PC-3 (cell line): Measurements from ENCODE around the gene GXYLT2. TPM values are rescaled to one million over a fixed set of nuclear protein-coding genes. Genes with fewer than 3 reads are reported as not detected.

Experiments
- ATAC-seq: fragments of 200-7000 bp; cut with Tn5 transposase; 2 replicates; pipeline ENCODE4 v1.9.1; 2020; ENCODE audit warnings: mild to moderate bottlenecking, moderate library complexity
- BruUV-seq: library from RNA; stranded (reverse); fragments of 400-500 nt; replicated peaks from 2 replicates; lab custom pipeline; 2021; lab: Mats Ljungman, UMichigan
- CTCF ChIA-PET: fragments of 300-600 bp; sonication (Branson Sonifier 250); formaldehyde crosslinking; loops from one replicate; lab custom pipeline; 2022; ENCODE audit warnings: antibody characterized with exemption; lab: Charles Lee
- POLR2A ChIA-PET: fragments of 300-600 bp; sonication (Branson Sonifier 250); formaldehyde crosslinking; loops from one replicate; lab custom pipeline; 2022; ENCODE audit warnings: antibody characterized with exemption; ENCODE audit not compliant: unreplicated experiment; lab: Charles Lee
- DNase-seq: peaks from one replicate; pipeline ENCODE4 v3.0.0-alpha.2; 2015
- H2AFZ ChIP-seq: fragments of 300-600 bp; sonication (generic); 2 replicates; pipeline ENCODE4 v1.6.0; 2016; ENCODE audit warnings: antibody characterized with exemption, low read length
- H3F3A ChIP-seq: fragments of 300-600 bp; sonication (generic); one replicate; pipeline ENCODE4 v1.6.0; 2017; ENCODE audit warnings: antibody characterized with exemption, low read length, control low read depth, mild to moderate bottlenecking; ENCODE audit not compliant: unreplicated experiment
- H3K27ac ChIP-seq: fragments of 300-600 bp; sonication (generic); 2 replicates; pipeline ENCODE4 v1.5.1; 2016; ENCODE audit warnings: mild to moderate bottlenecking, low read length
- H3K27me3 ChIP-seq: fragments of 300-600 bp; sonication (generic); 2 replicates; pipeline ENCODE4 v1.6.1; 2016; ENCODE audit warnings: low read length, mixed read lengths
- H3K36me3 ChIP-seq: fragments of 300-600 bp; sonication (generic); 2 replicates; pipeline ENCODE4 v1.6.1; 2016; ENCODE audit warnings: low read depth, mixed run types, low read length, mixed read lengths
- H3K4me1 ChIP-seq: fragments of 300-600 bp; sonication (generic); 2 replicates; pipeline ENCODE4 v1.5.1; 2016; ENCODE audit warnings: low read length; ENCODE audit not compliant: insufficient read depth
- H3K4me2 ChIP-seq: fragments of 300-600 bp; sonication (generic); 2 replicates; pipeline ENCODE4 v1.6.0; 2016; ENCODE audit warnings: low read length
- H3K4me3 ChIP-seq: fragments of 300-600 bp; sonication (generic); 2 replicates; pipeline ENCODE4 v1.5.1; 2016; ENCODE audit warnings: mild to moderate bottlenecking, low read length, mixed read lengths
- H3K79me2 ChIP-seq: fragments of 300-600 bp; sonication (generic); 2 replicates; pipeline ENCODE4 v1.6.1; 2017; ENCODE audit warnings: low read length, mixed read lengths
- H3K9ac ChIP-seq: fragments of 300-600 bp; sonication (generic); 2 replicates; pipeline ENCODE4 v1.6.0; 2016; ENCODE audit warnings: mild to moderate bottlenecking, low read length
- H3K9me2 ChIP-seq: fragments of 300-600 bp; sonication (generic); replicated peaks from 2 replicates; pipeline ENCODE4 v1.6.1; 2016; ENCODE audit warnings: mixed run types, low read length, mixed read lengths
- H3K9me3 ChIP-seq: fragments of 300-600 bp; sonication (generic); 2 replicates; pipeline ENCODE4 v1.6.1; 2016; ENCODE audit warnings: low read length, mixed read lengths
- H4K20me1 ChIP-seq: fragments of 300-600 bp; sonication (generic); 2 replicates; pipeline ENCODE4 v1.6.1; 2016; ENCODE audit warnings: low read length, mixed read lengths
- EZH2 ChIP-seq: fragments of 300-600 bp; sonication (generic); IDR thresholded peaks from one replicate; pipeline ENCODE4 v1.6.1; 2017; ENCODE audit warnings: antibody characterized with exemption, mild to moderate bottlenecking, low read length; ENCODE audit not compliant: unreplicated experiment
- EZH2phosphoT487 ChIP-seq: fragments of 300-600 bp; sonication (generic); IDR thresholded peaks from 2 replicates; pipeline ENCODE4 v1.6.1; 2018; ENCODE audit warnings: mild to moderate bottlenecking, antibody characterized with exemption, low read length, borderline replicate concordance
- intact Hi-C: fragments of 100-400 bp; cut with micrococcal nuclease; formaldehyde crosslinking; loops from 2 replicates; pipeline ENCODE4 v1.9.0; 2023
- total RNA-seq: library from RNA; depleted of rRNA; stranded (reverse); fragments of >200 nt; gene quantifications from 2 replicates; pipeline ENCODE4 v1.2.3, GENCODE V29; 2014
- TF ChIP-seq, protein P1 (sequence below): fragments of 300-600 bp; sonication (generic); conservative IDR thresholded peaks from 2 replicates; pipeline ENCODE4 v1.5.1; 2017; ENCODE audit warnings: antibody characterized with exemption, low read depth, mild to moderate bottlenecking, low read length

Gene GXYLT2
- total RNA-seq, 1 experiment from 2014 or later: 12.6 TPM

- no peak for DNase-seq
- H3K27ac ChIP-seq: no peak overlapping the region
- peaks cover 70% of the 10 kb centered on the region for H4K20me1 ChIP-seq
- H3F3A ChIP-seq: no peaks in the 10 kb centered on the region
- H2AFZ ChIP-seq: no peak overlapping the region
- H3K27me3 ChIP-seq: no peaks in the 10 kb centered on the region
- intact Hi-C loops: no loop called here
- no peak overlapping the region for H3K9ac ChIP-seq
- no peak for ATAC-seq
- H3K9me2 ChIP-seq: no peaks in the 10 kb centered on the region
- TF ChIP-seq EZH2 (no peak), EZH2phosphoT487 (no peak)
- TF ChIP-seq, protein P1, sequence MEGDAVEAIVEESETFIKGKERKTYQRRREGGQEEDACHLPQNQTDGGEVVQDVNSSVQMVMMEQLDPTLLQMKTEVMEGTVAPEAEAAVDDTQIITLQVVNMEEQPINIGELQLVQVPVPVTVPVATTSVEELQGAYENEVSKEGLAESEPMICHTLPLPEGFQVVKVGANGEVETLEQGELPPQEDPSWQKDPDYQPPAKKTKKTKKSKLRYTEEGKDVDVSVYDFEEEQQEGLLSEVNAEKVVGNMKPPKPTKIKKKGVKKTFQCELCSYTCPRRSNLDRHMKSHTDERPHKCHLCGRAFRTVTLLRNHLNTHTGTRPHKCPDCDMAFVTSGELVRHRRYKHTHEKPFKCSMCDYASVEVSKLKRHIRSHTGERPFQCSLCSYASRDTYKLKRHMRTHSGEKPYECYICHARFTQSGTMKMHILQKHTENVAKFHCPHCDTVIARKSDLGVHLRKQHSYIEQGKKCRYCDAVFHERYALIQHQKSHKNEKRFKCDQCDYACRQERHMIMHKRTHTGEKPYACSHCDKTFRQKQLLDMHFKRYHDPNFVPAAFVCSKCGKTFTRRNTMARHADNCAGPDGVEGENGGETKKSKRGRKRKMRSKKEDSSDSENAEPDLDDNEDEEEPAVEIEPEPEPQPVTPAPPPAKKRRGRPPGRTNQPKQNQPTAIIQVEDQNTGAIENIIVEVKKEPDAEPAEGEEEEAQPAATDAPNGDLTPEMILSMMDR: no peak
- ChIA-PET POLR2A (no interaction called here), CTCF (no interaction called here)
- H3K79me2 ChIP-seq: peaks cover 100% of the 10 kb centered on the region
- H3K9me3 ChIP-seq: no peaks in the 10 kb centered on the region
- H3K4me2 ChIP-seq: no peak overlapping the region
- no TSS peak for BruUV-seq
- no peak overlapping the region for H3K4me3 ChIP-seq
- H3K4me1 ChIP-seq: peaks cover 5% of the 10 kb centered on the region; the same call in 1 of the 2 replicates
- H3K36me3 ChIP-seq: peaks cover 22% of the 10 kb centered on the region
These were observed 131.1 kb downstream of the GXYLT2 start for GRCh38 chr3:73018790-73019441.

- H3K9ac ChIP-seq: no peak overlapping the region
- intact Hi-C loops: no loop called here
- ChIA-PET CTCF (no interaction called here), POLR2A (no interaction called here)
- no peaks in the 10 kb centered on the region for H3F3A ChIP-seq
- no peak overlapping the region for H2AFZ ChIP-seq
- H3K79me2 ChIP-seq: peaks cover 100% of the 10 kb centered on the region
- peaks cover 15% of the 10 kb centered on the region for H3K4me1 ChIP-seq
- H3K27me3 ChIP-seq: no peaks in the 10 kb centered on the region
- H3K9me2 ChIP-seq: no peaks in the 10 kb centered on the region
- no peak overlapping the region for H3K4me3 ChIP-seq
- ATAC-seq (peak; percentile 61), DNase-seq (peak; percentile 16)
- TF ChIP-seq EZH2 (no peak), EZH2phosphoT487 (no peak)
- TF ChIP-seq, protein P1: no peak
- H3K9me3 ChIP-seq: no peaks in the 10 kb centered on the region
- H3K27ac ChIP-seq: no peak overlapping the region
- no peak overlapping the region for H3K4me2 ChIP-seq
- H4K20me1 ChIP-seq: peaks cover 79% of the 10 kb centered on the region
- peaks cover 10% of the 10 kb centered on the region; the same call in 1 of the 2 replicates for H3K36me3 ChIP-seq
- no TSS peak for BruUV-seq
These were observed 133.5 kb downstream of the GXYLT2 start for GRCh38 chr3:73021301-73021835.

DNA sequence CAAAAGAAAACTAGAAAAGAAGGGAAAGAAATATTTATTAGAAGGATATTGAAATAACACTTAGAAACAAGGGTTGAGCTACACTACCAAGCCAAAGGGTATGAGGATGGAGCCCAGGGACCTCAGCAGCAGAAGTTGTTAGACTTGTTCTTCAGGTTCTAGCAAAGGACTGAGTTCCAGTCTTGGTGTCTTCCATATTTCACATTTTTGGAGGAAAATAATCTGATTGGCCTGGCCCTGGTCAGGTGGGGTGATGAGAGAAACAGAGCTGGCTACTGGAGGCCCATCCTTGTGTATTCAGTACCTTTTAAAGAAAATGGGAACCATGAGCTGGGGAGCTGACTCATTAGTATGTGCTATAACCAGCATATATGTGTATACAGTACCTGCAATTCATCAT lies 137.0 kb downstream of the GXYLT2 start:
- H3K9me3 ChIP-seq: no peaks in the 10 kb centered on the region
- POLR2A ChIA-PET: interaction anchor here (0.5 kb wide), 1 partner anchor 28 kb away, joined by 3 read pairs; no protein-coding TSS in a partner anchor
- peaks cover 24% of the 10 kb centered on the region for H3K4me1 ChIP-seq
- intact Hi-C loops: no loop called here
- TF ChIP-seq EZH2 (no peak), EZH2phosphoT487 (no peak)
- TF ChIP-seq, protein P1: no peak
- H3K4me2 ChIP-seq: 0 out of 2 replicates have a peak overlapping the region, but pooled peaks have one; percentile 10
- no peaks in the 10 kb centered on the region for H3K27me3 ChIP-seq
- H2AFZ ChIP-seq: no peak overlapping the region
- BruUV-seq: no TSS peak
- peaks cover 69% of the 10 kb centered on the region for H4K20me1 ChIP-seq
- peaks cover 8% of the 10 kb centered on the region for H3K36me3 ChIP-seq
- DNase-seq: peak; percentile 63
- no peaks in the 10 kb centered on the region for H3K9me2 ChIP-seq
- peak; percentile 20; the same call in 1 of the 2 replicates for ATAC-seq
- H3K4me3 ChIP-seq: no peak overlapping the region
- CTCF ChIA-PET: no interaction called here
- H3K79me2 ChIP-seq: peaks cover 100% of the 10 kb centered on the region
- no peak overlapping the region for H3K27ac ChIP-seq
- no peaks in the 10 kb centered on the region for H3F3A ChIP-seq
- H3K9ac ChIP-seq: no peak overlapping the region
